CD4-positive, alpha-beta T cell treated with Interleukin-15 for 1 hour (primary cell): ENCODE measurements around the gene LCA5.
A peak's percentile ranks its signal among the peaks of the same experiment; 100 is the strongest.
"Not testable (repeated sequence)": the region's sequence is repeated elsewhere in the genome, so short reads cannot be mapped to it uniquely, and the experiment has no call there.

Experiments
- DNase-seq: peaks from one replicate; pipeline ENCODE4 v3.0.0-alpha.2; 2020

Gene LCA5

GRCh38 chr6:79536954-79537747 lies at the start of gene LCA5:
Gene LCA5 (minus strand): TSS chr6:79537430. CDS start chr6:79518894, 18,536 bp downstream.
- peak; percentile 89 for DNase-seq

GRCh38 chr6:79586548-79586947 lies 49.3 kb upstream of the LCA5 start:
- no peak for DNase-seq

GRCh38 chr6:79584332-79584731 lies 47.1 kb upstream of the LCA5 start:
- no peak for DNase-seq

GRCh38 chr6:79577926-79578325 lies 40.7 kb upstream of the LCA5 start:
- DNase-seq, result not testable (repeated sequence)

- no peak for DNase-seq
These were observed 37.5 kb upstream of the LCA5 start for GRCh38 chr6:79574630-79575225.

GRCh38 chr6:79574174-79574573 lies 36.9 kb upstream of the LCA5 start:
- no peak for DNase-seq

GRCh38 chr6:79571030-79571367 lies 33.8 kb upstream of the LCA5 start:
- DNase-seq, result no peak

GRCh38 chr6:79570129-79571029 lies 33.1 kb upstream of the LCA5 start:
- DNase-seq, result no peak

- no peak for DNase-seq
These were observed 31.8 kb upstream of the LCA5 start for GRCh38 chr6:79568996-79569395.

- no peak for DNase-seq
These were observed 27.4 kb upstream of the LCA5 start for GRCh38 chr6:79564636-79565035.

- DNase-seq, result no peak
These were observed 22.5 kb upstream of the LCA5 start for GRCh38 chr6:79559706-79560105.

GRCh38 chr6:79557673-79558467 lies 20.6 kb upstream of the LCA5 start:
- no peak for DNase-seq

- DNase-seq, result no peak
These were observed 17.1 kb upstream of the LCA5 start for GRCh38 chr6:79554305-79554704.

GRCh38 chr6:79551401-79551800 lies 14.2 kb upstream of the LCA5 start:
- no peak for DNase-seq

- DNase-seq, result no peak
These were observed 11.1 kb upstream of the LCA5 start for GRCh38 chr6:79548304-79548703.

GRCh38 chr6:79546186-79546585 lies 9.0 kb upstream of the LCA5 start:
- DNase-seq, result no peak

- peak; percentile 81 for DNase-seq
These were observed 7.8 kb upstream of the LCA5 start for GRCh38 chr6:79544939-79545450.

GRCh38 chr6:79544299-79544927 lies 7.2 kb upstream of the LCA5 start:
- no peak for DNase-seq

GRCh38 chr6:79543886-79544285 lies 6.7 kb upstream of the LCA5 start:
- DNase-seq, result no peak

- DNase-seq, result no peak
These were observed 6.2 kb upstream of the LCA5 start for GRCh38 chr6:79543411-79543810.

- no peak for DNase-seq
These were observed 1.1 kb upstream of the LCA5 start for GRCh38 chr6:79538106-79538971.
